Stimulated activated CD4-positive, alpha-beta T cell treated with anti-CD3 and anti-CD28 coated beads, Interleukin-12 subunit alpha, Interleukin-12 subunit beta, amount 100 ng/mL, for 24 hours (primary cell): Measurements from ENCODE around the gene LMO7.

Experiments
- DNase-seq, 2 experiments: peaks; one replicate each; pipeline ENCODE4 v3.0.0-alpha.2; 2020; ENCODE audit warnings: low read depth in 2 of 2

LMO7 gene

DNA sequence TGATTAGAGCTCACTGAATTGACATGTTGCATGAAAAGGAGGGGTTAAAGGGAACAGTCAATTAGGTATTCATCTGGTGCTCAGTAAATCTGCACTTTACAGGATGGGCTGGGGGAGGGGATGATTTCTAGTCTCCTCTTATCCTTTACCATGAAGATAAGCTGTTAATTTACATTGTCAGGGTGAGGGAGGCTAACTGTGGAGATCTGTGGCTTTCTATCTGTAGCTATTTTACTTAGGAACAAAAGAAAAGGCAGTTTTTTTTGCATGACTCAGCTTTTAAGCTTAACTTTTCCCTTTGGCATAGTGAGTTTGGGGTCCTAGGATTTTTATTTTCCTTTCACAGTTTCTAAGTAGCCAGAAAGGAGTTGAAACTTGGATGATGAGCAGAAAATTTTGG is 253.3 kb downstream of the LMO7 start:
- no peak for DNase-seq

DNA sequence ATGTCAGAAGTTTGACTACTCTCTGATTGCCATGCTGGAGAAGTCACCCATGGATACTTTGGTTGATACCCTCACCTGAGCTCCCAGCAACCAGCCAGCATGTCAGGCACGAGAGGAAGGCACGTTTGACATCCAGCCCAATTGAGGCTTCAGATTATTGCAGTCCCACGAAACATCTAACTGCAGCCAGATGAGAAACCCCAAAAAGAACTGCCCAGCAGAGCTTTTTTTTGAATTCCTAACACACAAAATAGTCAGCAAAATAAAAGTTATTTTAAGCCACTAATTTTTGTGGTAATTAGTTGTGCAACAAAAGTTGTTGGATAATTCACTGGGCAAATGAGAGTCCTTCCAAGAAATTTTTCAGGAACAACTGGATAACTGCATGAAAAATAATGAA is 259.0 kb downstream of the LMO7 start:
- DNase-seq = no peak

DNA sequence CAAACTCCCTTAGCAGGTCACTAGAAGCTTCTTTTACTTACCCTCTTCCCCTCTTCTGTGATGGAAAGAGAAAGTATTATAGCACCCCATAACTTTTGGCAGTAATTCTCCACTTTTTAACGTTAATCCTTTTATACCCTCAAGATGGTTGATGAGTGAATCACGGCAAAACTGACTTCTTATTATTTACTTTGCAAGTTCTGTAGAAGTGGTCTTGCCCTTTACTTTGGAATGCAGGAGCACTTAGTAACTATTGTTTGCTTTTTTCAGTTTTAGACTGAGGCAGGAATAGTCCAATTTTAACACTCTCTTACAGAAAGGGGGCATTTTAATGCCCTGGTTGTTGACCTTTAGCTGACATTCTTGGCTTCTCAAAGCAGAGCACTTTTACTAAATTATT is 260.1 kb downstream of the LMO7 start:
- DNase-seq = no peak

DNA sequence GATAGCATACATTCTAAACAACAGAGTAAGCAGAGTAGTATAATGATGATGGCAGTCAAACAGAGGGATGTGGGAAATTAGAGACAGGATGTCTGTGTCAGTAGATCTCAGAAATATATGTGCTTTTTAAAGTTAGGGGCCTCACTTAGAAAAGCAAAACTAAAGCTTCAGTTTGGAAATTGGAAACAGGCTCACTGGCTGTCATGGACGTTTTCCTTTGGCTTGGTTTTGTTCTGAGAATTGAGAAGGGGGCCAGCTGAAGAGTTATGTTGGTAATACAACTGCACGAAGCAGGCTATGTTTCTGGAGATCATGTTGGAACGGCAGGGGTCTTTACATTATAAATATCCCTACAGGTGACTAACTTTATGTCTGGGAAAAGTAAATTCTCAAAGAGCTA is 261.3 kb downstream of the LMO7 start:
- DNase-seq = no peak

DNA sequence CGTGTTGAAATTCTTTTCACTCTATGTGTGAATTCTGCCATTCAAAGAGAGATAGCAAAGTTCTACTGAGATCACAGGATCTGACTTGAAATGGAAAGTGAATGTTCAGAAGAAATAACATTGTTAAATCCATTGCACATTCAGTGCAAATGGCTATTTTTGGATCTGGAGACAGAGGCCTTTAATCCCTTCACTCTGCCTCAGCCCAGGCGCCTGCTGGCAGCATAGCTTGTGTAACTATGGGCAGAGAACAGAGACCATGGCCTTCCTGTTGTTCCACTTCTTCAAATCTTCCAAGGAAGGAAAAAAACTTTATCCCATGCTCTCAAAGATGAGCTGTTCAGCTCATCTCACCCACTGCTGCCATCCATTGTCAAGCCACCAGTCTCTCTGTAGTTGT is 265.4 kb downstream of the LMO7 start:
- DNase-seq = no peak

DNA sequence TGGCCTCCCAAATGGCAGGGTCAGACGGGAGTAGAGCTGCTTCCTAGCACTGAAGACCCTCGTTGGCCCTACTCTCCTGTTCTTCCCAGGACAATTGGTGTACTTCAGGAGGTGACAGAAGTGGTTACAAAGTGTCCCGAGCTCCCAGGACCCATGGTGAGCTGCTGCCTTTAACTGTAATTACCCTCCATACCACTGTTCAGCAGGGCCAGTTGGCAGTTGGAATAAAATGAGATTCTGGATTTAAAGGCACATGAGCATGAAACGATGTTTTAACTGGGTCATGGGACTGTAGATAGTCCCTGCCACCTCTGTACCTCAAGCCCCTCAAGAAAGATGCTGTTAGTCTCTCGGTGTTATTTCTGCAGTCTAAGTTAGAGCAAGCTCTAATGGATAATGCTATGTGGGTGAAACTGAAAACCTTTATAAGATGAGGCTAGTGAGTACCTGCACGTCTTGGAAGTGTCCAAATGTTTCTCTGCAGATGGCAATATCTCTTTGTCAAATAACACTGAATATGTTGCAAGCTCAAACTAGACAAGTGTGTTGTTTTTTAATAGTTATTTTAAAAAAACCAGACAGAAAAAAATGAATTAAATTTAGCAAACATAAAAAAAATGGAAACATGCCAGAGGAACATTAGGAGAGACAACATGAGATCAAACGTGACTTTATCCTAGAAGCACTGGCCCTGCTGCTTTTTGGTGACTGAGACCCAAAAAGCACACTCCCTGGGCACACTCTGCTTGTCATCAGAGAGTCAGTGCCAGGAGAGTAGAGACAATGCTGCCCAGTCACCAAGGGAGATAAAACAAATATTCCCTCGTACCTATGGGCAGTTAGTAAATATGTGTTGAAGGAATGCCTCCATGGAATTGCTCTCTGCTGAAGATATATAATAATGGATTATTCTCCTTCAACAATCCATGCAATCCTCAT is 266.3 kb downstream of the LMO7 start:
- DNase-seq = no peak

DNA sequence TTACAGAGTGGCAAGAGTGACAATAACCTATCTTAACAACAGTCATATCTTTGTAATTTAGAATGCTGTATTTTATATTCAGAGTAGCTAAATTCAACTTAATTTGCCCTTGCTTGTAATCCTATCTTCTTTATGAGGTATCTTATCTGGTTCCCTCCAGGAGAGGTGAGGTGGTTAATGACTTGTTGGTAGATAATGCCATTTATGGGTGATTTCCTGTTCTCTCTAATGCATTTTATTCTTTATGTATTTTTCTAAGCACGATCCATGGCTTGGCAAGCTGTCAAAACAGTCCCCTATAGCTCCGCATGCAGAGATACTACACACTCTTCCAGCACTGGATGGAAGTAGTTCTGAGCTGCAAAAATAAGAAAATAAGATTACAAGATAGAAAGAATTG is 267.9 kb downstream of the LMO7 start:
- no peak for DNase-seq

DNA sequence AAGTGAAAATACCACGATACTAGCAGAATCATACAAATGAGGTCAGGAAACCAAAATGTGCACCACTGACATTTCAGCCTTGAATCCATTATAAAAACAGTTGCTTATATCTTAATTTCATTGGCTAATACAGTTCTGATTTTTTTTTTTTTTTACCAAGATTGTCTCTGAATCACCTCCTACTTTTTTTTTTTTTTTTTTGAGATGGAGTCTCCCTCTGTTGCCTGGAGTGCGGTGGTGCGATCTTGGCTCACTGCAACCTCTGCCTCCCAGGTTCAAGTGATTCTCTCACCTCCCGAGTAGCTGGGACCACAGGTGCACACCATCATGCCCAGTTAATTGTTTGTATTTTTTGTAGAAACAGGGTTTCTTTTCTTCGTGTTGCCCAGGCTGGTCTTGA is 270.2 kb downstream of the LMO7 start:
- no peak for DNase-seq

DNA sequence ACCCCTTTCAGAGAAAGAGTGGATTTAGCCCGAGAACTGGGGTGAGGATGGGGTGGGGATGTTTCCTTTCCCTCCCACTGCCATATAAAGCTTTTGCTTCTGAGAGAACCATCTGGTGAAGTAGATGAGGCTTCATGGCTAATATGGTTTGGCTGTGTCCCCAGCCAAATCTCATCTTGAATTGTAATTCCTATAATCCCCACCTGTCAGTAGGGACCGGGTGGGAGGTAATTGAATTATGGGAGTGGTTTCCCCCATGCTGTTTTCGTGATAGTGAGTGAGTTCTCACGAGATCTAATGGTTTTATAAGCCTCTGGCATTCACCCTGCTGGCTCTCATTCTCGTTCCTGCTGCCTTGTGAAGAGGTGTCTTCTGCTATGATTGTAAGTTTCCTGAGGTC is 270.9 kb downstream of the LMO7 start:
- DNase-seq = no peak

DNA sequence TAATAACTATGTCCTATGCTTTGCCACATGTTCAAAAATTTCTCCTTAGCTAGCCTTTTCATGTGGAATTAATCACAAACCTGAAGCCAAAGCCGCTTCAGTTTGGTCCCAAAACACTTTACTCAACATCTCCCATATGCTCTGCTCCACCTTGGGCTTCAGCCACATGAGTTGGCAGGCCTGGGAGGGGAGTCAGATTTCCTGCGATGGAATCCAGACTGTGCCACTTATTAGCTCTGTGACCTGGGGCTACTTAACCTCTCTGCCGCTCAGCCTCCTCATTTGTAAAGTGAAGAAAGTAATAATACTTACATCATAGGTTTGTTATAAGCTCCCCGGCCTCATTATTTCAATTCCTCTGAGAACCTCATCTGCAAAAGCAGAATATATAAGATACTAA is 272.0 kb downstream of the LMO7 start:
- DNase-seq = no peak
